NCI-H2171 (cell line): ENCODE data around the gene LPP.

Experiments used
- DNase-seq: peaks from one replicate; lab custom pipeline; 2025; lab: John Stamatoyannopoulos, UW

Gene LPP

GRCh38 chr3:188792793-188793192 is 638.8 kb downstream of the LPP start:
- DNase-seq, result no peak

- no peak for DNase-seq
Observed at GRCh38 chr3:188796122-188796631, 642.2 kb downstream of the LPP start.

- DNase-seq, result no peak
Observed at GRCh38 chr3:188797045-188797444, 643.1 kb downstream of the LPP start.

- DNase-seq, result no peak
Observed at GRCh38 chr3:188798556-188799145, 644.7 kb downstream of the LPP start.

GRCh38 chr3:188801393-188801792 is 647.4 kb downstream of the LPP start:
- no peak for DNase-seq

GRCh38 chr3:188802645-188803044 is 648.7 kb downstream of the LPP start:
- DNase-seq, result no peak

- DNase-seq, result no peak
Observed at GRCh38 chr3:188807006-188807405, 653.0 kb downstream of the LPP start.

- no peak for DNase-seq
Observed at GRCh38 chr3:188812198-188812597, 658.2 kb downstream of the LPP start.

GRCh38 chr3:188814581-188814980 is 660.6 kb downstream of the LPP start:
- no peak for DNase-seq

- no peak for DNase-seq
Observed at GRCh38 chr3:188817103-188817934, 663.4 kb downstream of the LPP start.

GRCh38 chr3:188817935-188818269 is 663.9 kb downstream of the LPP start:
- no peak for DNase-seq

GRCh38 chr3:188818282-188818681 is 664.3 kb downstream of the LPP start:
- DNase-seq, result no peak

GRCh38 chr3:188819939-188820338 is 666.0 kb downstream of the LPP start:
- DNase-seq, result no peak

GRCh38 chr3:188822004-188822403 is 668.0 kb downstream of the LPP start:
- no peak for DNase-seq

- no peak for DNase-seq
Observed at GRCh38 chr3:188822411-188822810, 668.5 kb downstream of the LPP start.

- no peak for DNase-seq
Observed at GRCh38 chr3:188824566-188824965, 670.6 kb downstream of the LPP start.

GRCh38 chr3:188825901-188826300 is 671.9 kb downstream of the LPP start:
- DNase-seq, result no peak

- no peak for DNase-seq
Observed at GRCh38 chr3:188826574-188826973, 672.6 kb downstream of the LPP start.

GRCh38 chr3:188827103-188827502 is 673.1 kb downstream of the LPP start:
- DNase-seq, result no peak

- DNase-seq, result no peak
Observed at GRCh38 chr3:188827576-188827975, 673.6 kb downstream of the LPP start.

GRCh38 chr3:188829130-188829529 is 675.2 kb downstream of the LPP start:
- no peak for DNase-seq

GRCh38 chr3:188829576-188829975 is 675.6 kb downstream of the LPP start:
- DNase-seq, result no peak

GRCh38 chr3:188830893-188831292 is 676.9 kb downstream of the LPP start:
- no peak for DNase-seq

- no peak for DNase-seq
Observed at GRCh38 chr3:188832146-188832545, 678.2 kb downstream of the LPP start.
